ENCODE data around the gene RAC2. TPM values are rescaled to one million over a fixed set of nuclear protein-coding genes. Genes with fewer than 3 reads are reported as not detected.

Gene RAC2
- total and polyA plus RNA-seq, 2 of the 8 experiments (the other 6 are each of a cell fraction or from before 2014, with no cell fraction given), result 2.3 to 4.3 TPM

- no peak for TF ChIP-seq BCL11A (IDR thresholded peaks at IDR 0.05; ENCODE audit: low read depth in 2 of 2, low read length in 2 of 2)
- no peak for TF ChIP-seq FOSL1 (IDR thresholded peaks at IDR 0.05; ENCODE audit: insufficient read depth, low read depth, low read length)
- TF ChIP-seq, protein P1, sequence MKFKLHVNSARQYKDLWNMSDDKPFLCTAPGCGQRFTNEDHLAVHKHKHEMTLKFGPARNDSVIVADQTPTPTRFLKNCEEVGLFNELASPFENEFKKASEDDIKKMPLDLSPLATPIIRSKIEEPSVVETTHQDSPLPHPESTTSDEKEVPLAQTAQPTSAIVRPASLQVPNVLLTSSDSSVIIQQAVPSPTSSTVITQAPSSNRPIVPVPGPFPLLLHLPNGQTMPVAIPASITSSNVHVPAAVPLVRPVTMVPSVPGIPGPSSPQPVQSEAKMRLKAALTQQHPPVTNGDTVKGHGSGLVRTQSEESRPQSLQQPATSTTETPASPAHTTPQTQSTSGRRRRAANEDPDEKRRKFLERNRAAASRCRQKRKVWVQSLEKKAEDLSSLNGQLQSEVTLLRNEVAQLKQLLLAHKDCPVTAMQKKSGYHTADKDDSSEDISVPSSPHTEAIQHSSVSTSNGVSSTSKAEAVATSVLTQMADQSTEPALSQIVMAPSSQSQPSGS (IDR thresholded peaks at IDR 0.05; ENCODE audit: low read length), result no peak
- TF ChIP-seq EZH2 (IDR thresholded peaks at IDR 0.05; ENCODE audit: low read depth, low read length, severe bottlenecking), result no peak
- no peak for TF ChIP-seq JUND (IDR thresholded peaks at IDR 0.05; ENCODE audit: low read length)
- TF ChIP-seq USF2 (IDR thresholded peaks at IDR 0.05; ENCODE audit: low read length), result no peak
- TF ChIP-seq SUZ12 (IDR thresholded peaks at IDR 0.05; ENCODE audit: low read length), result no peak
- no peak for TF ChIP-seq CBX8 (IDR thresholded peaks at IDR 0.05; ENCODE audit: borderline replicate concordance, low read depth, low read length)
- TF ChIP-seq HDAC6 (IDR thresholded peaks at IDR 0.05; ENCODE audit: low read depth, low read length), result no peak
- peak; percentile 89 for TF ChIP-seq BACH1 (IDR thresholded peaks at IDR 0.05; ENCODE audit: low read length)
- TF ChIP-seq TCF12 (IDR thresholded peaks at IDR 0.05; ENCODE audit: low read depth, low read length), result no peak
- TF ChIP-seq BRCA1 (IDR thresholded peaks at IDR 0.05; ENCODE audit: low read depth, low read length), result peak; percentile 61
- no peak for TF ChIP-seq GABPA (IDR thresholded peaks at IDR 0.05; ENCODE audit: borderline replicate concordance, insufficient read depth, low read length)
- no peak for TF ChIP-seq POLR2A (IDR thresholded peaks at IDR 0.05; ENCODE audit: control extremely low read depth in 1 of 2, low read depth in 2 of 2, low read length in 2 of 2)
Measured at GRCh38 chr22:37259540-37260029, 15.5 kb upstream of the RAC2 start (continued).
